HepG2 (cell line): ENCODE results near the gene RTEL1. TPM values are rescaled to one million over a fixed set of nuclear protein-coding genes. Genes with fewer than 3 reads are reported as not detected.
A peak's percentile ranks its signal among the peaks of the same experiment; 100 is the strongest.

Experiments used
- ATAD3A ChIP-seq: sonication (generic); formaldehyde crosslinking; IDR thresholded peaks from 2 replicates; pipeline ENCODE4 v1.4.0; 2020; ENCODE audit warnings: missing genetic modification reagents
- CBFB ChIP-seq: sonication (generic); formaldehyde crosslinking; IDR thresholded peaks from 2 replicates; pipeline ENCODE4 v1.4.0; 2020; ENCODE audit warnings: missing genetic modification reagents
- CBX1 ChIP-seq: IDR thresholded peaks from one replicate; pipeline ENCODE4 v1.6.1; 2016; ENCODE audit warnings: antibody characterized with exemption, low read depth
- CENPX ChIP-seq: sonication (generic); formaldehyde crosslinking; IDR thresholded peaks from 2 replicates; pipeline ENCODE4 v1.9.0; 2021; ENCODE audit warnings: mild to moderate bottlenecking, missing genetic modification reagents, moderate library complexity
- ELF1 ChIP-seq: sonication (generic); formaldehyde crosslinking; IDR thresholded peaks from 2 replicates; pipeline ENCODE4 v1.4.0; 2020; ENCODE audit warnings: missing genetic modification reagents
- ETV6 ChIP-seq: sonication (generic); formaldehyde crosslinking; conservative IDR thresholded peaks from 2 replicates; pipeline ENCODE4 v1.4.0; 2020; ENCODE audit warnings: missing genetic modification reagents
- MED1 ChIP-seq: sonication (generic); formaldehyde crosslinking; IDR thresholded peaks from 2 replicates; pipeline ENCODE4 v1.4.0; 2020; ENCODE audit warnings: missing genetic modification reagents
- MTERF4 ChIP-seq: sonication (generic); formaldehyde crosslinking; IDR thresholded peaks from 2 replicates; pipeline ENCODE4 v1.8.0; 2023; ENCODE audit warnings: mild to moderate bottlenecking, missing genetic modification reagents
- MXI1 ChIP-seq: IDR thresholded peaks from 3 replicates; pipeline ENCODE4 v1.6.1; 2012; ENCODE audit warnings: low read depth, low read length, inconsistent platforms, borderline replicate concordance
- NCOA2 ChIP-seq: sonication (generic); formaldehyde crosslinking; IDR thresholded peaks from 2 replicates; pipeline ENCODE4 v1.8.0; 2022; ENCODE audit warnings: inconsistent platforms
- PHF5A ChIP-seq: IDR thresholded peaks from one replicate; pipeline ENCODE4 v1.6.1; 2018; ENCODE audit warnings: low read depth, missing genetic modification reagents; ENCODE audit not compliant: unreplicated experiment
- RFX3 ChIP-seq: IDR thresholded peaks from 2 replicates; pipeline ENCODE4 v1.6.1; 2016; ENCODE audit warnings: missing biosample characterization, missing genetic modification reagents
- RNF2 ChIP-seq: fragments of 450-650 bp; conservative IDR thresholded peaks from 2 replicates; pipeline ENCODE4 v1.6.1; 2016; ENCODE audit warnings: low read depth
- SALL1 ChIP-seq: sonication (generic); formaldehyde crosslinking; IDR thresholded peaks from 2 replicates; pipeline ENCODE4 v1.8.0; 2022; ENCODE audit warnings: mild to moderate bottlenecking, missing genetic modification reagents
- SNAPC2 ChIP-seq: sonication (generic); formaldehyde crosslinking; IDR thresholded peaks from 2 replicates; pipeline ENCODE4 v1.8.1; 2022; ENCODE audit warnings: mild to moderate bottlenecking, missing genetic modification reagents
- SNAPC5 ChIP-seq: sonication (generic); formaldehyde crosslinking; IDR thresholded peaks from 2 replicates; pipeline ENCODE4 v1.8.1; 2023; ENCODE audit warnings: mild to moderate bottlenecking, missing genetic modification reagents, borderline replicate concordance
- ZBTB49 ChIP-seq: sonication (generic); formaldehyde crosslinking; IDR thresholded peaks from 2 replicates; pipeline ENCODE4 v1.4.0; 2020; ENCODE audit warnings: missing genetic modification reagents, borderline replicate concordance
- ZNF18 ChIP-seq: sonication (generic); formaldehyde crosslinking; IDR thresholded peaks from 2 replicates; pipeline ENCODE4 v1.8.0; 2022; ENCODE audit warnings: mild to moderate bottlenecking, missing genetic modification reagents; ENCODE audit not compliant: insufficient replicate concordance
- ZNF549 ChIP-seq: sonication (generic); formaldehyde crosslinking; IDR thresholded peaks from 2 replicates; pipeline ENCODE4 v1.5.0; 2020; ENCODE audit warnings: missing genetic modification reagents
- ZNF609 ChIP-seq: sonication (generic); formaldehyde crosslinking; IDR thresholded peaks from 2 replicates; pipeline ENCODE4 v1.4.0; 2020; ENCODE audit warnings: mild to moderate bottlenecking, missing genetic modification reagents, borderline replicate concordance
- ZNF703 ChIP-seq: sonication (generic); formaldehyde crosslinking; IDR thresholded peaks from 2 replicates; pipeline ENCODE4 v1.5.1; 2020; ENCODE audit warnings: missing genetic modification reagents, mild to moderate bottlenecking, moderate library complexity, borderline replicate concordance
- polyA plus RNA-seq, 8 experiments: library from polyadenylated mRNA; depleted of rRNA in 3 of 8; stranded (reverse) in 7 of 8; unstranded in 1 of 8; fragments of >200 nt; fragmentation: Illumina TruSeq in 4 of 8; extraction: Trizol in 4 of 8; gene quantifications; 2 replicates each; pipeline versions ENCODE4 v1.2.1 to v1.2.3, GENCODE V29; 2011 to 2016; ENCODE audit warnings: low read depth in 4 of 8, missing spikeins in 1 of 8, mixed read lengths in 1 of 8; ENCODE audit not compliant: insufficient read depth in 1 of 8
- total RNA-seq, 5 experiments: library from RNA; depleted of rRNA; stranded (reverse); fragments of >200 nt; fragmentation: Illumina TruSeq; extraction: Trizol; gene quantifications; 2 replicates each; pipeline ENCODE4 v1.2.3, GENCODE V29; 2016; ENCODE audit warnings: low read depth in 1 of 5

Gene RTEL1
- total and polyA plus RNA-seq, 2 of the 13 experiments (the other 11 are each of a cell fraction or from before 2014, with no cell fraction given), result 21.8 to 36.4 TPM

GRCh38 chr20:63628246-63628975 is 29.7 kb upstream of the RTEL1 start (continued):
- TF ChIP-seq SNAPC5 (CRISPR knock-in tag), result peak; percentile 95; the same call in 1 of the 2 replicates
- peak; percentile 81 for TF ChIP-seq CBFB
- peak; percentile 79 for TF ChIP-seq NCOA2 (CRISPR knock-in tag)
- TF ChIP-seq CBX1, result no peak
- TF ChIP-seq MED1, result peak; percentile 87
- peak; percentile 83 for TF ChIP-seq PHF5A (CRISPR knock-in tag)
- no peak for TF ChIP-seq CENPX (CRISPR knock-in tag)
- TF ChIP-seq RNF2, result peak; percentile 83
- TF ChIP-seq ATAD3A (CRISPR knock-in tag), result no peak
- peak; percentile 86; the same call in 1 of the 2 replicates for TF ChIP-seq ZBTB49 (CRISPR knock-in tag)
- TF ChIP-seq ETV6, result peak; percentile 86
- no peak for TF ChIP-seq MTERF4 (CRISPR knock-in tag)
- peak; percentile 95 for TF ChIP-seq SALL1
- no peak for TF ChIP-seq ZNF703 (CRISPR knock-in tag)
- TF ChIP-seq ZNF609 (CRISPR knock-in tag), result peak; percentile 54
- peak; percentile 99 for TF ChIP-seq MXI1
- TF ChIP-seq SNAPC2, result peak; percentile 96
- TF ChIP-seq ZNF549 (CRISPR knock-in tag), result no peak; the same call in 1 of the 2 replicates
- no peak; the same call in 1 of the 2 replicates for TF ChIP-seq RFX3 (CRISPR knock-in tag)
- peak; percentile 86 for TF ChIP-seq ELF1 (CRISPR knock-in tag)
- no peak for TF ChIP-seq ZNF18 (CRISPR knock-in tag)
